Cardiac muscle cell (in vitro differentiated cells and primary cell): Measurements from ENCODE around the gene TYW5. TPM values are rescaled to one million over a fixed set of nuclear protein-coding genes. Genes with fewer than 3 reads are reported as not detected.

Experiments used
- DNase-seq, 2 donors: peaks; one replicate each; pipeline versions ENCODE4 v3.0.0 to v3.0.0-alpha.2; 2010 to 2017; ENCODE audit warnings: low read depth in 1 of 2, low spot score in 1 of 2
- H3K27ac ChIP-seq: fragments of 200-600 bp; sonication (generic); 2 replicates; pipeline ENCODE4 v1.5.1; 2016
- H3K27me3 ChIP-seq: fragments of 200-600 bp; sonication (generic); 2 replicates; pipeline ENCODE4 v1.6.0; 2016; ENCODE audit warnings: control low read depth
- H3K36me3 ChIP-seq: fragments of 200-600 bp; sonication (generic); 2 replicates; pipeline ENCODE4 v1.5.1; 2016; ENCODE audit warnings: control low read depth
- H3K4me1 ChIP-seq: fragments of 200-600 bp; sonication (generic); 2 replicates; pipeline ENCODE4 v1.8.1; 2017; ENCODE audit warnings: low read depth, mild to moderate bottlenecking, mixed run types
- H3K4me3 ChIP-seq: fragments of 200-600 bp; sonication (generic); 2 replicates; pipeline ENCODE4 v1.5.1; 2016; ENCODE audit warnings: mild to moderate bottlenecking
- H3K9me3 ChIP-seq: fragments of 200-600 bp; sonication (generic); 2 replicates; pipeline ENCODE4 v1.5.1; 2017; ENCODE audit warnings: low read depth, mild to moderate bottlenecking, control low read depth
- polyA plus RNA-seq: library from polyadenylated mRNA; unstranded; fragments of >200 nt; fragmentation: Nextera tagmentation; extraction: Ambion mirVana; gene quantifications from 2 replicates; pipeline ENCODE4 v1.2.1, GENCODE V29; 2016
- total RNA-seq: library from RNA; depleted of rRNA; stranded (reverse); fragments of >200 nt; gene quantifications from 2 replicates; pipeline ENCODE4 v1.2.3, GENCODE V29; 2016
- TF ChIP-seq, protein P1 (sequence below): IDR thresholded peaks from 2 replicates; pipeline ENCODE4 v1.5.1; 2012; ENCODE audit warnings: low read depth, mild to moderate bottlenecking, low read length

TYW5 gene
- total and polyA plus RNA-seq, 2 experiments from 2014 or later = 6.4 to 8.8 TPM

DNA sequence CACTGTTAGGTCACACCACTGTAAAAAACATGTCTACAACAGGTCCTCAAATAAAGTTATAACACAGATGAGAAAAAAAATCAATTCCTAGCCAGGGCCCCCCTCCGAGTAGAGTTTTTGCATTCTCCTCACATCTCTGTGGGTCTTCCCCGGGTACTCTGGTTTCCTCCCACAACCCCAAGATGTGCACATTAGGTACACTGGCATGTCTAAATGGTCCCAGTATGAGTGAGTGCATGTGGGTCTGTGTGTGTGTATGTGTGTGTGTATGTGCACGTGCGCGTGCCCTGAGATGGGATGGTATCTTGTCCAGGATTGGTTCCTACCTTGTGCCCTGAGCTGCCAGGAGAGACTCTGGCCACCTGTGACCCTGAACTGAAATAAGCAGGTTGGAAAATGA is 4.9 kb downstream of the TYW5 start:
- peaks cover 27% of the 10 kb centered on the region for H3K36me3 ChIP-seq

DNA sequence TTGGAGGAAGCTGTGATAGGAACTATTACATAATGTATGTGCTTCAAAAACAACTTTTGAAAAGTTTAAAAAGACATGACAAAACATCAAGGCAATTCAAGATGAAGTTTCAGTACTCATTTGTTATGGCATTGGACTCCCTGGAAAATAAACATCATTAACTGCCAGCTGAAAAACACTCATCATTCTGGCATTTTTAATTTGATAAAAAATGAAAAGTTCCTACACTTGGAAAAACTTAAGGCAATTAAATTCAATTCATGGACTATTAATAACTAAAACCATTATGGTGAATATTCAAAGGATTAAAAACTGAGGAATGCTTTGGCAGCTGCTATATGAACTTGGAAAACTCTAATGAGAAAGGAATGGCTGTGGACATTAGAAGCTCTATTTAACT is 8.5 kb downstream of the TYW5 start:
- DNase-seq = no peak
- TF ChIP-seq, protein P1, sequence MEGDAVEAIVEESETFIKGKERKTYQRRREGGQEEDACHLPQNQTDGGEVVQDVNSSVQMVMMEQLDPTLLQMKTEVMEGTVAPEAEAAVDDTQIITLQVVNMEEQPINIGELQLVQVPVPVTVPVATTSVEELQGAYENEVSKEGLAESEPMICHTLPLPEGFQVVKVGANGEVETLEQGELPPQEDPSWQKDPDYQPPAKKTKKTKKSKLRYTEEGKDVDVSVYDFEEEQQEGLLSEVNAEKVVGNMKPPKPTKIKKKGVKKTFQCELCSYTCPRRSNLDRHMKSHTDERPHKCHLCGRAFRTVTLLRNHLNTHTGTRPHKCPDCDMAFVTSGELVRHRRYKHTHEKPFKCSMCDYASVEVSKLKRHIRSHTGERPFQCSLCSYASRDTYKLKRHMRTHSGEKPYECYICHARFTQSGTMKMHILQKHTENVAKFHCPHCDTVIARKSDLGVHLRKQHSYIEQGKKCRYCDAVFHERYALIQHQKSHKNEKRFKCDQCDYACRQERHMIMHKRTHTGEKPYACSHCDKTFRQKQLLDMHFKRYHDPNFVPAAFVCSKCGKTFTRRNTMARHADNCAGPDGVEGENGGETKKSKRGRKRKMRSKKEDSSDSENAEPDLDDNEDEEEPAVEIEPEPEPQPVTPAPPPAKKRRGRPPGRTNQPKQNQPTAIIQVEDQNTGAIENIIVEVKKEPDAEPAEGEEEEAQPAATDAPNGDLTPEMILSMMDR = no peak
- Histone ChIP-seq H3K9me3 (no peaks in the 10 kb centered on the region), H3K27ac (no peak overlapping the region), H3K4me3 (no peak overlapping the region), H3K4me1 (no peaks in the 10 kb centered on the region), H3K27me3 (no peaks in the 10 kb centered on the region), H3K36me3 (peaks cover 43% of the 10 kb centered on the region)

More for the DNA sequence above, 4.9 kb downstream of the TYW5 start:
- Histone ChIP-seq H3K4me1 (no peaks in the 10 kb centered on the region), H3K27me3 (no peaks in the 10 kb centered on the region), H3K9me3 (no peaks in the 10 kb centered on the region), H3K27ac (no peak overlapping the region), H3K4me3 (no peak overlapping the region)
- DNase-seq = no peak
- TF ChIP-seq, protein P1 = no peak

DNA sequence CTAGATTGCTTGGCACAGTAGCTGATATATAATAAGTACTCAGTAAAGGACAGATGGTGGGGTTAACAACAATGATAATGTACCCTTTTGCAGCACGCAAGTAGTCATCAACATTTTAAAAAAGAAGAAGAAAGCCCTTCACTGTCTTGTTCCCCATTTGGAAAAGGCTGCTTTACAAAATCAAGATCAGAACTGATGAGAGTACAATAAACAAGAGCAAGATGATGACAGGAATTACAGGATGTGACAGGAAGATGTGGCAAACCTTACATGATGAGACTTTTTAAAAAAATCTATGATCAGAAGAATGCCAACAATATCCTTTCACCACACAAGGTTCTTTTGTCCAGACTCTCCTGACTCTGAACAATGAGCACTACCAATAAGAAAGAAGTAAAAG is 9.1 kb downstream of the TYW5 start:
- Histone ChIP-seq H3K4me3 (no peak overlapping the region), H3K27me3 (no peaks in the 10 kb centered on the region), H3K9me3 (no peaks in the 10 kb centered on the region), H3K27ac (no peak overlapping the region), H3K36me3 (peaks cover 45% of the 10 kb centered on the region), H3K4me1 (no peaks in the 10 kb centered on the region)
- DNase-seq = no peak
- TF ChIP-seq, protein P1 = no peak

DNA sequence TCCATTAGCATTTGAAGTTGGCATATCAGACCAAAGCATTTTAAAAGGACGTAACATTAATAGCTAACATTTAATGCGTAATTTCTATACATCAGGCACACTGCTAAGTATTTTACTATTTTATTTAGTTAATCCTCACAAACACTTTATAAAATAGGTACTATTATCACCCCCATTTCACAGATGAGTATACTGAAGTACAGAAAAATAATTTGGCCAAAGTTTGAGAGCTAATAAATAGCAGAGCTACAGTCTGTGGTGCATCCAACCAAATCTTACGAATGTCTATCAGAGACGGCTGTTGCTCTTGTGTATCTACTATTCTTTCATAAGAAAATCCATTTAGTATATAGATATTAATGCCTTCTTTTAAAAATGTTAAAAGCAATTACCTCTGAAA is 11.9 kb downstream of the TYW5 start:
- no peak overlapping the region for H3K4me3 ChIP-seq
- no peak overlapping the region for H3K27ac ChIP-seq
- no peaks in the 10 kb centered on the region for H3K9me3 ChIP-seq
- DNase-seq = no peak
- TF ChIP-seq, protein P1 = no peak
- H3K36me3 ChIP-seq = peaks cover 63% of the 10 kb centered on the region
- H3K4me1 ChIP-seq = no peaks in the 10 kb centered on the region
- H3K27me3 ChIP-seq = no peaks in the 10 kb centered on the region

DNA sequence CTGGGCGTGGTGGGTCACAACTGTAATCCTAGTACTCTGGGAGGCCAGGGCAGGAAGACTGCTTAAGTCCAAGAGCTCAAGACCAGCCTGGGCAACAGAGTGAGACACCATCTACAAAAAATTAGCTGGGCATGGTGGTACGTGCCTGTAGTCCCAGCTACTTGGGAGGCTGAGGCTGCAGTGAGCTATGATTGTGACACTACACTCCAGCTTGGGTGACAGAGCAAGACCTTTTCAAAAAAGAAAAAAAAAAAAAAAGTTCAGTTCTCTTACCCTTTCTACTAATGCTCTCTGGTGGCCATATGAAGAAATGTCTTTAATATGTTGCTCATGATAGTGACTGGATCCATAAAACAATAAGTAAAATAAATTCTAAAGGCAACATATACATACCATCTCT is 14.9 kb downstream of the TYW5 start:
- H3K4me1 ChIP-seq = no peaks in the 10 kb centered on the region
- no peaks in the 10 kb centered on the region for H3K9me3 ChIP-seq
- H3K4me3 ChIP-seq = no peak overlapping the region
- TF ChIP-seq, protein P1 = peak; percentile 22
- H3K27me3 ChIP-seq = no peaks in the 10 kb centered on the region
- DNase-seq = peak in 1 of 2 donors; percentile 30
- no peak overlapping the region for H3K27ac ChIP-seq
- H3K36me3 ChIP-seq = peaks cover 51% of the 10 kb centered on the region

DNA sequence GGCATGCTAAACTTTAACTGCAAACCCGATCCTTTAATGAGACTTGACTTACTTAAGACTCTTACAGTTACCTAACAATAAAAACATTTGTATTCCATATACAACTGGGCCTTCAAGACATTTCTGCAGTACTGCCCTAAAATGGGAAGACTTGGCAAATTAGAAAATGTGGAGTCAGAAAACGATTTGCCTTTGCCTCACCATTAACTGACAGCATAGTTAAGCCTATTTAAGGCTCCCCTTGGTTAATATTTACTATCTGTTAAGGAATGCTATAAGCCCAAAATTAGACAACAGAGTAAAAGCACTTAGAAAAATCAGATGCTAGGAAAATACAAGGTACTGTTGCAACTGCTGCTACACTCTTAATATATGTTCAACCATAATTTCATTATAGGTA is 18.7 kb downstream of the TYW5 start:
- Histone ChIP-seq H3K27ac (no peak overlapping the region), H3K4me3 (no peak overlapping the region), H3K36me3 (peaks cover 56% of the 10 kb centered on the region), H3K27me3 (no peaks in the 10 kb centered on the region), H3K9me3 (no peaks in the 10 kb centered on the region), H3K4me1 (no peaks in the 10 kb centered on the region)
- no peak for DNase-seq
- TF ChIP-seq, protein P1 = no peak
